Measurements from ENCODE around the gene PTPRN2. TPM values are rescaled to one million over a fixed set of nuclear protein-coding genes. Genes with fewer than 3 reads are reported as not detected.

PTPRN2 gene
- total and polyA plus RNA-seq, 8 donors = 4.9 to 136 (median 46.8) TPM

DNA sequence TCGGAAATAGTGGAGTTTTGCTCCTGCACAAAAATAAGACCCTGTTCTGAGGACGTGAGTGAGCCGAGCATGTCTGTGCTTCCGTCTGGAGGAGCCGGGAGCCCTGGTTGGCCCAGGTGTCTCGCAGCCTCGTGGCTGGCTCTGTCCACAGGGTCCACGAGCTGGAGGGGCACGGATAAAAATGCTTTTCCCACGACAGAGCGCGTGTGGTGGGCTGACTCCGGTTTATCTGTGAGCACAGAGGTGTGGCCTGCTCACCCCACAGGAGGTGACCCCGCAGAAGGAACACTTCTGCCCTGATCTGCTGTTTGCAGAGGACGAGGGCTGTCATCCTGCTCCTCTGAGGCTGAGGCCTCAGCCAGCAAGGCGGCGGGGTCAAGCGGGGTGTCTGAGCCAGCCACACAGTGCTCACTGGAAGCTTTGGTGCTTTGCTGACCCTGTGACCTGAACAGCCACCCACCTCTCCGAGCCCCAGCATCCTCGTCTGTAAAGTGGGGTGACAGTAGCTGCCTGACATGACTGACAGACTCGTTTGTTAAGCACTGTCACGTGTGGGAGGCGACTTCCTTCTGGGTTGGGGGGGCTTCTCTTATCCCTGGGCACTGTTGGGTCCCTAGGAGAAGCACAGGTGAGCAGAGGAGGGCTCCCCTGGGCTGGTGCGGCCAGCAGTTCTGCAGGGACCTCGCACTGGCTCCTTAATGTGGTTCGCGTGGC, 1088.3 kb downstream of the PTPRN2 start:
- Histone ChIP-seq H3K27me3 (peaks cover 0 to 15% (median 0%) of the 10 kb centered on the region in 3 donors), H3K9me3 (no peaks in the 10 kb centered on the region), H3K27ac (no peak overlapping the region), H3K36me3 (no peaks in the 10 kb centered on the region), H3K4me3 (no peak overlapping the region), H3K4me1 (no peaks in the 10 kb centered on the region)
- WGBS, 5 donors = 76 to 84% (median 80%) methylated on average over 19 to 27 of the region's 27 CpGs
- TF ChIP-seq EP300 (IDR thresholded peaks at IDR 0.05) = no peak
- TF ChIP-seq POLR2AphosphoS5 (IDR thresholded peaks at IDR 0.05) = no peak
- TF ChIP-seq POLR2A (IDR thresholded peaks at IDR 0.05) = no peak
- TF ChIP-seq, protein P1, sequence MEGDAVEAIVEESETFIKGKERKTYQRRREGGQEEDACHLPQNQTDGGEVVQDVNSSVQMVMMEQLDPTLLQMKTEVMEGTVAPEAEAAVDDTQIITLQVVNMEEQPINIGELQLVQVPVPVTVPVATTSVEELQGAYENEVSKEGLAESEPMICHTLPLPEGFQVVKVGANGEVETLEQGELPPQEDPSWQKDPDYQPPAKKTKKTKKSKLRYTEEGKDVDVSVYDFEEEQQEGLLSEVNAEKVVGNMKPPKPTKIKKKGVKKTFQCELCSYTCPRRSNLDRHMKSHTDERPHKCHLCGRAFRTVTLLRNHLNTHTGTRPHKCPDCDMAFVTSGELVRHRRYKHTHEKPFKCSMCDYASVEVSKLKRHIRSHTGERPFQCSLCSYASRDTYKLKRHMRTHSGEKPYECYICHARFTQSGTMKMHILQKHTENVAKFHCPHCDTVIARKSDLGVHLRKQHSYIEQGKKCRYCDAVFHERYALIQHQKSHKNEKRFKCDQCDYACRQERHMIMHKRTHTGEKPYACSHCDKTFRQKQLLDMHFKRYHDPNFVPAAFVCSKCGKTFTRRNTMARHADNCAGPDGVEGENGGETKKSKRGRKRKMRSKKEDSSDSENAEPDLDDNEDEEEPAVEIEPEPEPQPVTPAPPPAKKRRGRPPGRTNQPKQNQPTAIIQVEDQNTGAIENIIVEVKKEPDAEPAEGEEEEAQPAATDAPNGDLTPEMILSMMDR (IDR thresholded peaks at IDR 0.05) = no peak
- peak in 1 of 2 donors; percentile 4 for DNase-seq
- intact Hi-C loops (cut with DNase I; ENCODE audit: low total_unique reads) = no loop called here

GRCh38 chr7:157498657-157499056, 1089.0 kb downstream of the PTPRN2 start:
- H3K9me3 ChIP-seq = no peaks in the 10 kb centered on the region
- no peak for TF ChIP-seq POLR2A (IDR thresholded peaks at IDR 0.05)
- peak in 1 of 2 donors; percentile 8 for DNase-seq
- no peak overlapping the region for H3K4me3 ChIP-seq
- WGBS, 5 donors = 77 to 82% (median 78%) methylated on average over 12 of the region's 12 CpGs
- no peaks in the 10 kb centered on the region for H3K4me1 ChIP-seq
- H3K27ac ChIP-seq = no peak overlapping the region
- H3K36me3 ChIP-seq = no peaks in the 10 kb centered on the region
- peaks cover 0 to 15% (median 0%) of the 10 kb centered on the region in 3 donors for H3K27me3 ChIP-seq
- intact Hi-C loops (cut with DNase I; ENCODE audit: low total_unique reads) = no loop called here

DNA sequence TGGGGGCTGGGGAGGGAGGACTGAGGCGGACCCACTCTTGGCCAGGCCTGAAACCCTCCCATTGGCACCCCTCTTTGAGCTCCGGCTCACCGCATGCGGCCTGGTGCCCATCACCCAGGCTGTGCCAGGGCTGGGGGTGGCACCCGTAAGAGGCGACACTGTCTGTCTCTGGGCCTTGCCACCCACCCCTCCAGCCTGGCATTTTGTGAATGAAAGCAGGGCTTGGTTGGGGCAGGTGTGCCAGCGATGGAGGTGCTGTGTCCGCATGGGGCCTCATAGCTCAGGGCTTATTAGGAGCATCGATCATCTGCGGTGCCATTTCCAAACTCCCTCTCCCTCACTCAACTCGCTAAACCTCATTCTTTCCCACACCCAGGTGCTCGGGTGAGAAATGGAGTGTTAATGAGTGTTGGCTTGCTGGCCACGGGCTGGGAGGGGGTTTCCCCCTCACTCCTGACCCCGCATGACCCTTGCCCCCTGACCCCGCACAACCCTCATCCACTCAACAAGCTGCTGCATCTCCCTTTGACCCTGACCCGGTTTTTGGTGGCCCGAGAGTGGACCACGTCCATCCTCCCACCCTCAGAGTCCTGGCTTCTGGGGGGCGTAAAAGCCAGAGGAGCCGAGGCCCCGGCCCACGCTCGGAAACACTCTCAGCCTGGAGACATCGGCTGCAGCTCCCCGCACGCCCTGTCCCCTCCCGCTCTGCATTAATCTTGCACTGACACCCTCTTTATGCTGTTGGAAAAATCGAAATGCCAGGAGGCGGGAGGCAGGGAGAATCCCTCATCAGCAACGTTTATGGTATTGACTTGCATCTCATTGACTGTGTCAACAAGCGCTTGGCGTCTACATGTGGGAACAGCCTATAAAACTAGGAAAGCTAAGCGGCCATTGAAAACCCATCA, 1089.6 kb downstream of the PTPRN2 start:
- Histone ChIP-seq H3K27me3 (peaks cover 0 to 15% (median 0%) of the 10 kb centered on the region in 3 donors), H3K27ac (no peak overlapping the region), H3K36me3 (no peaks in the 10 kb centered on the region), H3K4me1 (no peaks in the 10 kb centered on the region), H3K9me3 (no peaks in the 10 kb centered on the region), H3K4me3 (no peak overlapping the region)
- intact Hi-C loops (cut with DNase I; ENCODE audit: low total_unique reads) = no loop called here
- TF ChIP-seq POLR2A (IDR thresholded peaks at IDR 0.05) = no peak
- TF ChIP-seq POLR2AphosphoS5 (IDR thresholded peaks at IDR 0.05) = no peak
- TF ChIP-seq, protein P1 (IDR thresholded peaks at IDR 0.05) = no peak
- TF ChIP-seq EP300 (IDR thresholded peaks at IDR 0.05) = no peak
- 71 to 77% (median 74%) methylated on average over 28 to 33 of the region's 33 CpGs for WGBS, 5 donors
- DNase-seq = peak; percentile 20 to 40

DNA sequence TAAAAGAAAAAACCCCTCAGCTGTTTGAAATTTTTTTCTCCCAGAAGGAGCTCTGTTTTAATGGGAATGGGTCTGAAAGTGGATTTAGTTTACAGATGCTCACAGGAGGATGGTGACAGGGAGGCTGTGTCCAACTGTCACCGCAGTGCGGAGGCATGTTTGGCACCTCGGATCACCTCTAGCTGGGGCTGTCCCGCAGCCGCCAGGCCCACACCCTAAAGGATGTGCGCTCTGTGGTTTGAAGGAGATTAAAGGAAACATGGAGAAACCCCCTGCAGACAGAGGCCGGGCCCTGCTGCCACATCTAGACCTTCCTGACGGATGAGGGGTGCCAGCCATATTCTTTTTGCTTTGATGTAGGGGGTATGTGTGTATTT, 1090.3 kb downstream of the PTPRN2 start:
- DNase-seq = peak in 1 of 2 donors; percentile 19
- Histone ChIP-seq H3K4me3 (no peak overlapping the region), H3K36me3 (no peaks in the 10 kb centered on the region), H3K27ac (no peak overlapping the region), H3K9me3 (no peaks in the 10 kb centered on the region), H3K4me1 (no peaks in the 10 kb centered on the region), H3K27me3 (peaks cover 0 to 15% (median 0%) of the 10 kb centered on the region in 3 donors)
- intact Hi-C loops (cut with DNase I; ENCODE audit: low total_unique reads) = no loop called here
- WGBS, 5 donors = 81 to 95% (median 84%) methylated on average over 8 of the region's 8 CpGs
- TF ChIP-seq POLR2A (IDR thresholded peaks at IDR 0.05) (no peak), EP300 (IDR thresholded peaks at IDR 0.05) (no peak), POLR2AphosphoS5 (IDR thresholded peaks at IDR 0.05) (no peak)
- TF ChIP-seq, protein P1 (IDR thresholded peaks at IDR 0.05) = no peak
